CD4-positive, alpha-beta T cell treated with Interferon gamma for 1 hour (primary cell): ENCODE measurements around the gene FREM1.

ENCODE experiments used
- DNase-seq: peaks from one replicate; pipeline ENCODE4 v3.0.0-alpha.2; 2020

FREM1 gene

GRCh38 chr9:14869671-14870070, 40.6 kb downstream of the FREM1 start:
- no peak for DNase-seq

GRCh38 chr9:14868772-14869583, 41.2 kb downstream of the FREM1 start:
- no peak for DNase-seq

GRCh38 chr9:14868418-14868771, 41.8 kb downstream of the FREM1 start:
- no peak for DNase-seq

GRCh38 chr9:14866200-14866749, 44.0 kb downstream of the FREM1 start:
- no peak for DNase-seq

- no peak for DNase-seq
These were observed 45.9 kb downstream of the FREM1 start for GRCh38 chr9:14864309-14864708.

- no peak for DNase-seq
These were observed 46.8 kb downstream of the FREM1 start for GRCh38 chr9:14863402-14863801.

GRCh38 chr9:14857449-14858305, 52.6 kb downstream of the FREM1 start:
- DNase-seq = no peak

- DNase-seq = no peak
These were observed 60.4 kb downstream of the FREM1 start for GRCh38 chr9:14849851-14850250.

GRCh38 chr9:14849296-14849695, 60.9 kb downstream of the FREM1 start:
- no peak for DNase-seq

- peak; percentile 4 for DNase-seq
These were observed 63.3 kb downstream of the FREM1 start for GRCh38 chr9:14846871-14847311.

GRCh38 chr9:14843163-14843562, 67.1 kb downstream of the FREM1 start:
- DNase-seq = no peak

GRCh38 chr9:14842269-14842668, 68.0 kb downstream of the FREM1 start:
- DNase-seq = no peak

- DNase-seq = no peak
These were observed 71.5 kb downstream of the FREM1 start for GRCh38 chr9:14838701-14839100.

GRCh38 chr9:14836885-14837284, 73.3 kb downstream of the FREM1 start:
- no peak for DNase-seq

- DNase-seq = no peak
These were observed 78.6 kb downstream of the FREM1 start for GRCh38 chr9:14831661-14832060.

GRCh38 chr9:14831074-14831473, 79.2 kb downstream of the FREM1 start:
- no peak for DNase-seq

GRCh38 chr9:14830057-14830456, 80.2 kb downstream of the FREM1 start:
- DNase-seq = no peak

GRCh38 chr9:14829204-14829603, 81.0 kb downstream of the FREM1 start:
- no peak for DNase-seq

GRCh38 chr9:14827805-14828204, 82.4 kb downstream of the FREM1 start:
- DNase-seq = no peak

GRCh38 chr9:14824481-14824880, 85.7 kb downstream of the FREM1 start:
- DNase-seq = no peak

GRCh38 chr9:14823800-14824199, 86.4 kb downstream of the FREM1 start:
- DNase-seq = no peak

- DNase-seq = no peak
These were observed 87.6 kb downstream of the FREM1 start for GRCh38 chr9:14822666-14823065.

GRCh38 chr9:14819183-14819582, 91.0 kb downstream of the FREM1 start:
- no peak for DNase-seq

- DNase-seq = no peak
These were observed 96.0 kb downstream of the FREM1 start for GRCh38 chr9:14814249-14814628.
